Measurements from ENCODE around the gene ECPAS.

GRCh38 chr9:111405701-111406100 is 78.5 kb downstream of the ECPAS start:
- no peak for TF ChIP-seq GATA3 (IDR thresholded peaks at IDR 0.05; ENCODE audit: low read depth, low read length)
- TF ChIP-seq GATA2 (IDR thresholded peaks at IDR 0.05; ENCODE audit: low read depth, low read length), result no peak

Measured in SH-SY5Y (cell line).